SU-DHL-6 (cell line): ENCODE measurements around the gene MAPKBP1.

Experiments used
- H2AFZ ChIP-seq: fragments of 200-600 bp; sonication (generic); 2 replicates; pipeline ENCODE4 v1.6.1; 2014; ENCODE audit warnings: low read depth, mild to moderate bottlenecking, moderate library complexity, mixed read lengths, antibody characterized with exemption, low read length; ENCODE audit not compliant: severe bottlenecking
- H3F3A ChIP-seq: fragments of 200-600 bp; shearing (Covaris generic); 2 replicates; pipeline ENCODE4 v1.6.0; 2016; ENCODE audit warnings: antibody characterized with exemption, mild to moderate bottlenecking; ENCODE audit not compliant: insufficient read depth
- H3K27ac ChIP-seq: fragments of 200-600 bp; sonication (generic); 2 replicates; pipeline ENCODE4 v1.5.1; 2016; ENCODE audit warnings: low read depth, mild to moderate bottlenecking, low read length, moderate library complexity, mixed read lengths
- H3K27me3 ChIP-seq: fragments of 200-600 bp; sonication (generic), shearing (Covaris generic); 2 replicates; pipeline ENCODE4 v1.6.0; 2014; ENCODE audit warnings: mild to moderate bottlenecking, low read length
- H3K36me3 ChIP-seq: fragments of 200-600 bp; sonication (generic); 2 replicates; pipeline ENCODE4 v1.6.1; 2014; ENCODE audit warnings: mild to moderate bottlenecking, low read length, mixed read lengths
- H3K4me2 ChIP-seq: fragments of 300-600, 200-600 bp; shearing (Covaris generic), sonication (generic); 2 replicates; pipeline ENCODE4 v1.6.0; 2014; ENCODE audit warnings: low read length, low read depth, mild to moderate bottlenecking; ENCODE audit not compliant: poor library complexity, severe bottlenecking
- H3K4me3 ChIP-seq: fragments of 200-600 bp; sonication (generic); 2 replicates; pipeline ENCODE4 v1.5.1; 2014; ENCODE audit warnings: antibody characterized with exemption, low read length, mild to moderate bottlenecking, mixed read lengths; ENCODE audit not compliant: insufficient read depth, poor library complexity, severe bottlenecking
- H3K79me2 ChIP-seq: fragments of 200-600 bp; sonication (generic); 2 replicates; pipeline ENCODE4 v1.6.1; 2014; ENCODE audit warnings: mild to moderate bottlenecking, low read length, moderate library complexity; ENCODE audit not compliant: insufficient read depth
- H3K9ac ChIP-seq: fragments of 200-600 bp; sonication (generic); 2 replicates; pipeline ENCODE4 v1.7.0; 2014; ENCODE audit warnings: mild to moderate bottlenecking, low read length
- H3K9me2 ChIP-seq: fragments of 200-600 bp; sonication (generic); replicated peaks from 2 replicates; pipeline ENCODE4 v1.6.1; 2014; ENCODE audit warnings: low read length; ENCODE audit not compliant: insufficient read depth
- H3K9me3 ChIP-seq: fragments of 200-600 bp; sonication (generic); 2 replicates; pipeline ENCODE4 v1.6.1; 2014; ENCODE audit warnings: low read length, mixed read lengths; ENCODE audit not compliant: insufficient read depth
- H4K20me1 ChIP-seq: fragments of 200-600 bp; sonication (generic); 2 replicates; pipeline ENCODE4 v1.6.1; 2014; ENCODE audit warnings: low read depth, mild to moderate bottlenecking, antibody characterized with exemption, low read length, moderate library complexity, mixed read lengths
- CTCF ChIP-seq: fragments of 200-600 bp; sonication (generic); IDR thresholded peaks from one replicate; pipeline ENCODE4 v1.5.1; 2017; ENCODE audit warnings: antibody characterized with exemption, mild to moderate bottlenecking, low read length, moderate library complexity; ENCODE audit not compliant: insufficient read depth, poor library complexity, severe bottlenecking
- EZH2phosphoT487 ChIP-seq: fragments of 200-600 bp; sonication (generic), shearing (Covaris generic); conservative IDR thresholded peaks from 2 replicates; pipeline ENCODE4 v1.6.1; 2018; ENCODE audit warnings: mild to moderate bottlenecking, antibody characterized with exemption, low read length, moderate library complexity, mixed read lengths

Gene MAPKBP1

GRCh38 chr15:41794081-41794480 is 19.8 kb downstream of the MAPKBP1 start:
- Histone ChIP-seq H3K36me3 (no peaks in the 10 kb centered on the region), H3K9me2 (no peaks in the 10 kb centered on the region), H3F3A (no peaks in the 10 kb centered on the region), H3K79me2 (no peaks in the 10 kb centered on the region), H4K20me1 (no peaks in the 10 kb centered on the region), H3K4me2 (no peak overlapping the region), H3K9ac (no peak overlapping the region), H3K9me3 (no peaks in the 10 kb centered on the region), H3K27ac (no peak overlapping the region), H3K27me3 (no peaks in the 10 kb centered on the region), H2AFZ (no peak overlapping the region), H3K4me3 (no peak overlapping the region)
- no peak for TF ChIP-seq CTCF
- TF ChIP-seq EZH2phosphoT487, result no peak

- Histone ChIP-seq H3K27me3 (no peaks in the 10 kb centered on the region), H3K36me3 (0 out of 2 replicates have a peak, but pooled peaks cover 3% of the 10 kb centered on the region), H3K9me2 (no peaks in the 10 kb centered on the region), H2AFZ (no peak overlapping the region), H3K9me3 (no peaks in the 10 kb centered on the region; the same call in 1 of the 2 replicates), H3K4me2 (no peak overlapping the region), H3F3A (no peaks in the 10 kb centered on the region), H3K4me3 (no peak overlapping the region), H3K79me2 (no peaks in the 10 kb centered on the region), H3K9ac (no peak overlapping the region), H3K27ac (no peak overlapping the region), H4K20me1 (no peaks in the 10 kb centered on the region)
- TF ChIP-seq CTCF (no peak), EZH2phosphoT487 (no peak)
Observed at GRCh38 chr15:41795996-41796856, 21.9 kb downstream of the MAPKBP1 start.

- Histone ChIP-seq H4K20me1 (no peaks in the 10 kb centered on the region), H3K9me3 (no peaks in the 10 kb centered on the region; the same call in 1 of the 2 replicates), H3K27me3 (no peaks in the 10 kb centered on the region), H3K9me2 (no peaks in the 10 kb centered on the region), H3K9ac (no peak overlapping the region), H3F3A (no peaks in the 10 kb centered on the region), H3K79me2 (no peaks in the 10 kb centered on the region), H3K27ac (no peak overlapping the region), H3K36me3 (0 out of 2 replicates have a peak, but pooled peaks cover 4% of the 10 kb centered on the region), H2AFZ (no peak overlapping the region), H3K4me3 (no peak overlapping the region), H3K4me2 (no peak overlapping the region)
- TF ChIP-seq CTCF (no peak), EZH2phosphoT487 (no peak)
Observed at GRCh38 chr15:41797201-41797944, 23.1 kb downstream of the MAPKBP1 start.
